Lower lobe of right lung (tissue), 2 donors: Measurements from ENCODE around the gene ZNF883. TPM values are rescaled to one million over a fixed set of nuclear protein-coding genes. Genes with fewer than 3 reads are reported as not detected.

ENCODE experiments used
- ATAC-seq, 2 donors: fragments of 200-7000 bp; cut with Tn5 transposase; one replicate each; pipeline ENCODE4 v1.9.1; 2020 to 2022; ENCODE audit warnings: mild to moderate bottlenecking in 2 of 2, moderate library complexity in 2 of 2
- DNase-seq: peaks from one replicate; pipeline ENCODE4 v3.0.0-alpha.2; 2020
- H3K27ac ChIP-seq: fragments of 200-600 bp; one replicate; pipeline ENCODE4 v1.8.0; 2022
- H3K27me3 ChIP-seq: fragments of 200-600 bp; one replicate; pipeline ENCODE4 v1.8.0; 2022; ENCODE audit warnings: low read depth
- H3K36me3 ChIP-seq: fragments of 200-600 bp; one replicate; pipeline ENCODE4 v1.8.0; 2022; ENCODE audit warnings: mild to moderate bottlenecking
- H3K4me1 ChIP-seq: fragments of 200-600 bp; one replicate; pipeline ENCODE4 v1.8.0; 2022
- H3K4me3 ChIP-seq: fragments of 200-600 bp; one replicate; pipeline ENCODE4 v1.8.0; 2022; ENCODE audit warnings: mild to moderate bottlenecking
- H3K9me3 ChIP-seq: fragments of 200-600 bp; one replicate; pipeline ENCODE4 v1.8.0; 2022
- CTCF ChIP-seq: fragments of 200-600 bp; IDR thresholded peaks from one replicate; pipeline ENCODE4 v1.8.0; 2022; ENCODE audit warnings: antibody characterized with exemption, mild to moderate bottlenecking
- intact Hi-C: fragments of 100-400 bp; cut with DNase I; formaldehyde crosslinking; loops from one replicate; pipeline ENCODE4 v1.11.0; 2022
- total RNA-seq: library from RNA; stranded (reverse); fragmentation: NEBNext Ultra II Directional; extraction: Animal tissue kit (Norgen Biotek cat#: 25700); gene quantifications from one replicate; pipeline ENCODE4 v1.2.1, GENCODE V29; 2021
- donor health status: DM: no; HTN: yes; CAD: no; lungs with severe emphysema.

Gene ZNF883
- total RNA-seq, 1 donor from 2014 or later: 0.89 TPM

- no peaks in the 10 kb centered on the region for H3K36me3 ChIP-seq
- intact Hi-C loops: no loop called here
- H3K9me3 ChIP-seq: peaks cover 90% of the 10 kb centered on the region
- no peak overlapping the region for H3K4me3 ChIP-seq
- H3K4me1 ChIP-seq: no peaks in the 10 kb centered on the region
- no peaks in the 10 kb centered on the region for H3K27me3 ChIP-seq
- no peak overlapping the region for H3K27ac ChIP-seq
- DNase-seq (no peak), ATAC-seq (no peak)
- TF ChIP-seq CTCF: no peak
Measured at GRCh38 chr9:112997236-112997941, 14.6 kb downstream of the ZNF883 start.

GRCh38 chr9:112971415-112971814 lies 40.6 kb downstream of the ZNF883 start:
- ATAC-seq (no peak), DNase-seq (no peak)
- intact Hi-C loops: no loop called here
- H3K36me3 ChIP-seq: no peaks in the 10 kb centered on the region
- peaks cover 14% of the 10 kb centered on the region for H3K9me3 ChIP-seq
- no peaks in the 10 kb centered on the region for H3K4me1 ChIP-seq
- TF ChIP-seq CTCF: no peak
- no peak overlapping the region for H3K4me3 ChIP-seq
- no peak overlapping the region for H3K27ac ChIP-seq
- H3K27me3 ChIP-seq: peaks cover 3% of the 10 kb centered on the region

- no peak for TF ChIP-seq CTCF
- intact Hi-C loops: no loop called here
- peaks cover 3% of the 10 kb centered on the region for H3K27me3 ChIP-seq
- H3K4me1 ChIP-seq: no peaks in the 10 kb centered on the region
- H3K9me3 ChIP-seq: peaks cover 14% of the 10 kb centered on the region
- no peak for ATAC-seq
- no peak overlapping the region for H3K27ac ChIP-seq
- no peaks in the 10 kb centered on the region for H3K36me3 ChIP-seq
- no peak overlapping the region for H3K4me3 ChIP-seq
- no peak for DNase-seq
Measured at GRCh38 chr9:112970939-112971338, 41.1 kb downstream of the ZNF883 start.

- no peak for DNase-seq
- TF ChIP-seq CTCF: no peak
- no peak for ATAC-seq
- H3K4me1 ChIP-seq: no peaks in the 10 kb centered on the region
- H3K9me3 ChIP-seq: peaks cover 12% of the 10 kb centered on the region
- H3K27me3 ChIP-seq: peaks cover 3% of the 10 kb centered on the region
- intact Hi-C loops: no loop called here
- no peaks in the 10 kb centered on the region for H3K36me3 ChIP-seq
- H3K4me3 ChIP-seq: no peak overlapping the region
- no peak overlapping the region for H3K27ac ChIP-seq
Measured at GRCh38 chr9:112969730-112970129, 42.3 kb downstream of the ZNF883 start.

- ATAC-seq (no peak), DNase-seq (no peak)
- Histone ChIP-seq H3K36me3 (no peaks in the 10 kb centered on the region), H3K4me1 (no peaks in the 10 kb centered on the region), H3K27ac (no peak overlapping the region), H3K9me3 (no peaks in the 10 kb centered on the region), H3K4me3 (no peak overlapping the region), H3K27me3 (peaks cover 7% of the 10 kb centered on the region)
- intact Hi-C loops: no loop called here
- no peak for TF ChIP-seq CTCF
Measured at GRCh38 chr9:112955550-112955949, 56.4 kb downstream of the ZNF883 start.
